DOHH2 (cell line): ENCODE measurements around the gene SCT.
A peak's percentile ranks its signal among the peaks of the same experiment; 100 is the strongest.

Experiments used
- H3F3A ChIP-seq: fragments of 200-600 bp; sonication (generic), shearing (Covaris generic); 2 replicates; pipeline ENCODE4 v1.6.0; 2016; ENCODE audit warnings: antibody characterized with exemption, mild to moderate bottlenecking; ENCODE audit not compliant: control insufficient read depth, insufficient read depth
- H3K27ac ChIP-seq: fragments of 200-600 bp; sonication (generic); 2 replicates; pipeline ENCODE4 v1.5.1; 2014; ENCODE audit warnings: low read depth, mild to moderate bottlenecking, low read length, moderate library complexity
- H3K27me3 ChIP-seq: fragments of 200-600 bp; sonication (generic); 2 replicates; pipeline ENCODE4 v1.6.1; 2014; ENCODE audit warnings: mild to moderate bottlenecking, low read length, mixed read lengths; ENCODE audit not compliant: control insufficient read depth
- H3K36me3 ChIP-seq: fragments of 200-600 bp; sonication (generic); 2 replicates; pipeline ENCODE4 v1.6.1; 2014; ENCODE audit warnings: mild to moderate bottlenecking, low read length, moderate library complexity, mixed read lengths; ENCODE audit not compliant: control insufficient read depth
- H3K4me1 ChIP-seq: fragments of 200-600 bp; sonication (generic); 2 replicates; pipeline ENCODE4 v1.6.1; 2014; ENCODE audit warnings: mild to moderate bottlenecking, low read length, mixed read lengths; ENCODE audit not compliant: control insufficient read depth
- H3K4me2 ChIP-seq: fragments of 200-600 bp; sonication (generic); 2 replicates; pipeline ENCODE4 v1.6.0; 2014; ENCODE audit warnings: mild to moderate bottlenecking, low read length, moderate library complexity
- H3K4me3 ChIP-seq: fragments of 200-600 bp; sonication (generic); 2 replicates; pipeline ENCODE4 v1.5.1; 2014; ENCODE audit warnings: mild to moderate bottlenecking, low read length, mixed read lengths
- H3K79me2 ChIP-seq: fragments of 200-600 bp; sonication (generic); 2 replicates; pipeline ENCODE4 v1.6.1; 2014; ENCODE audit warnings: mild to moderate bottlenecking, low read length, mixed read lengths; ENCODE audit not compliant: control insufficient read depth
- H3K9me2 ChIP-seq: fragments of 200-600 bp; sonication (generic); replicated peaks from 2 replicates; pipeline ENCODE4 v1.6.1; 2014; ENCODE audit warnings: mild to moderate bottlenecking, low read length, mixed read lengths; ENCODE audit not compliant: control insufficient read depth
- H3K9me3 ChIP-seq: fragments of 200-600 bp; sonication (generic); 2 replicates; pipeline ENCODE4 v1.6.1; 2014; ENCODE audit warnings: antibody characterized with exemption, low read length, mixed read lengths; ENCODE audit not compliant: control insufficient read depth, insufficient read depth
- H4K20me1 ChIP-seq: fragments of 200-600 bp; sonication (generic); 2 replicates; pipeline ENCODE4 v1.6.0; 2014; ENCODE audit warnings: low read depth, mild to moderate bottlenecking, antibody characterized with exemption, low read length, moderate library complexity; ENCODE audit not compliant: control insufficient read depth, insufficient read depth
- CTCF ChIP-seq: fragments of 200-600 bp; sonication (generic); IDR thresholded peaks from one replicate; pipeline ENCODE4 v1.5.1; 2014; ENCODE audit warnings: antibody characterized with exemption, mild to moderate bottlenecking, low read depth, low read length; ENCODE audit not compliant: poor library complexity, severe bottlenecking
- EZH2phosphoT487 ChIP-seq: fragments of 200-600 bp; sonication (generic); IDR thresholded peaks from 2 replicates; pipeline ENCODE4 v1.6.1; 2017; ENCODE audit warnings: borderline replicate concordance, mild to moderate bottlenecking, antibody characterized with exemption, low read length, moderate library complexity, mixed read lengths

SCT gene

GRCh38 chr11:598005-598680 lies 28.8 kb downstream of the SCT start:
- Histone ChIP-seq H4K20me1 (0 out of 2 replicates have a peak, but pooled peaks cover 4% of the 10 kb centered on the region), H3K27ac (no peak overlapping the region), H3K9me3 (no peaks in the 10 kb centered on the region), H3K79me2 (peaks cover 10% of the 10 kb centered on the region), H3K27me3 (no peaks in the 10 kb centered on the region), H3K36me3 (peaks cover 82% of the 10 kb centered on the region), H3K4me1 (no peaks in the 10 kb centered on the region), H3F3A (no peaks in the 10 kb centered on the region), H3K4me3 (no peak overlapping the region), H3K9me2 (no peaks in the 10 kb centered on the region), H3K4me2 (no peak overlapping the region)
- no peak for TF ChIP-seq EZH2phosphoT487
- no peak for TF ChIP-seq CTCF

DNA sequence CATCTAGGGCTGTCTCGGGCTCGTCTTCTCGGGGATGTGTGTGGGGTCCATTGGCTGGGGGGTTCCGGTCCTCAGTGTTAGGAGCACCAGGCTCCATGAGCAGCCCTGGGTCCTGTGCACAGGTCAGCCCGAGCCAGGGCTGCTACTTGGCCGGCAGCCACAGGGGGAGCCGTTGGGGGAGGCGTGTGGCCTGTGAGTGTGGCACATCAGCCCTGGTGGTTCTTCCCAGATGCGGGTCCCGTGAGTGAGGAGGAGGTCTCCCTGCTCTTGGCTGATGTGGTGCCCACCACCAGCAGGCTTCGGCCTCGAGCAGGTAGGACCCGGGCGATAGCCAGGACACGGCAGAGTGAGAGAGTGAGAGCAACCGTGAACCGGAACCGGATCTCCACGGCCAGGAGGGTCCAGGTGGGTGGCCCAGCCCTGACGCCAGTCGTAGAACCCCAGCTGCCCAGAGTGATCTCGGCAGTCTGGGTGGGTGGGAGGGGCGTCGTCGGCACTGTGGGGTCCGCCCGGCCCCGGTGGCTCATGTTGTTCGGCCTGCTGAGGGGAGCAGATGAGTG lies 29.7 kb downstream of the SCT start:
- Histone ChIP-seq H3K4me2 (no peak overlapping the region), H3K79me2 (peaks cover 10% of the 10 kb centered on the region), H3K27me3 (no peaks in the 10 kb centered on the region), H3K9me2 (no peaks in the 10 kb centered on the region), H3K27ac (no peak overlapping the region), H3K4me1 (no peaks in the 10 kb centered on the region), H3K4me3 (no peak overlapping the region), H3K9me3 (no peaks in the 10 kb centered on the region), H3K36me3 (peaks cover 85% of the 10 kb centered on the region), H3F3A (no peaks in the 10 kb centered on the region), H4K20me1 (0 out of 2 replicates have a peak, but pooled peaks cover 4% of the 10 kb centered on the region)
- TF ChIP-seq CTCF (peak; percentile 19), EZH2phosphoT487 (no peak)

- Histone ChIP-seq H3K27ac (no peak overlapping the region), H3K9me3 (no peaks in the 10 kb centered on the region), H4K20me1 (0 out of 2 replicates have a peak, but pooled peaks cover 4% of the 10 kb centered on the region), H3K79me2 (peaks cover 10% of the 10 kb centered on the region), H3K27me3 (no peaks in the 10 kb centered on the region), H3K4me1 (no peaks in the 10 kb centered on the region), H3F3A (no peaks in the 10 kb centered on the region), H3K4me3 (no peak overlapping the region), H3K4me2 (no peak overlapping the region), H3K36me3 (peaks cover 81% of the 10 kb centered on the region), H3K9me2 (no peaks in the 10 kb centered on the region)
- TF ChIP-seq EZH2phosphoT487 (no peak), CTCF (no peak)
These were observed 30.6 kb downstream of the SCT start for GRCh38 chr11:596374-596773.
